Dorsolateral prefrontal cortex (tissue), 118 donors: ENCODE data around the gene POLR3H. TPM values are rescaled to one million over a fixed set of nuclear protein-coding genes. Genes with fewer than 3 reads are reported as not detected.

ENCODE experiments used
- total RNA-seq, 120 experiments: library from RNA; stranded (reverse); gene quantifications; one replicate each; pipeline versions ENCODE4 v1.2.3 to v1.2.4, GENCODE V29; 2022

The POLR3H gene
- total RNA-seq, 120 experiments from 2014 or later = 47.5 to 93.1 (median 62.0) TPM

Other genes starting within 250 kb of the POLR3H start
- gene ZC3H7B, start 242.9 kb downstream of the POLR3H start, total RNA-seq = 100 to 1,000 TPM in 112 of 120 experiments, 10 to 100 TPM in 8; 84.4 to 177 (median 117) TPM
- 100 to 1,000 TPM in 77 of 120 experiments, 10 to 100 TPM in 43; 47.8 to 173 (median 111) TPM for gene TEF, start 162.5 kb downstream of the POLR3H start, total RNA-seq
- 100 to 1,000 TPM in 4 of 120 experiments, 10 to 100 TPM in 116; 33.6 to 113 (median 52.3) TPM for gene TOB2, start 97.7 kb downstream of the POLR3H start, total RNA-seq
- gene PHF5A, start 75.8 kb downstream of the POLR3H start, total RNA-seq = 10 to 100 TPM; 10.3 to 36.8 (median 22.3) TPM
- 100 to 1,000 TPM; 173 to 339 (median 261) TPM for gene ACO2, start 75.4 kb downstream of the POLR3H start, total RNA-seq
- 10 to 100 TPM in 111 of 120 experiments, 1 to 10 TPM in 9; 7.0 to 30.7 (median 15.7) TPM for gene CSDC2, start 16.5 kb upstream of the POLR3H start, total RNA-seq
- gene PMM1, start 45.4 kb upstream of the POLR3H start, total RNA-seq = 10 to 100 TPM; 29.3 to 80.7 (median 56.1) TPM
- 10 to 100 TPM; 45.7 to 64.7 (median 55.1) TPM for gene DESI1, start 76.6 kb upstream of the POLR3H start, total RNA-seq
- 100 to 1,000 TPM in 115 of 120 experiments, 10 to 100 TPM in 5; 83.9 to 180 (median 142) TPM for gene XRCC6, start 76.8 kb upstream of the POLR3H start, total RNA-seq
- gene SNU13, start 144.4 kb upstream of the POLR3H start, total RNA-seq = 100 to 1,000 TPM; 110 to 337 (median 211) TPM
- 1 to 10 TPM in 115 of 120 experiments, under 1 TPM in 4, not detected in 1; 0.61 to 9.7 (median 3.6) TPM for gene MEI1, start 155.0 kb upstream of the POLR3H start, total RNA-seq